Uterus (tissue), 2 donors: Measurements from ENCODE around the gene GGPS1.

Source experiments
- CTCF ChIP-seq, 4 experiments: fragments of 200-600 bp in 2 of 4; fragments of 450-650 bp in 2 of 4; sonication (generic) in 2 of 4; IDR thresholded peaks; one replicate each; pipeline ENCODE4 v1.5.1; 2016 to 2019; ENCODE audit warnings: antibody characterized with exemption in 4 of 4, mild to moderate bottlenecking in 2 of 4, moderate library complexity in 1 of 4
- POLR2A ChIP-seq, 2 donors: fragments of 450-650 bp; IDR thresholded peaks; one replicate each; pipeline ENCODE4 v1.6.1; 2016; ENCODE audit warnings: antibody characterized with exemption in 2 of 2, mild to moderate bottlenecking in 1 of 2, moderate library complexity in 1 of 2

GRCh38 chr1:235315735-235316134 lies 12.6 kb upstream of the GGPS1 start:
- no peak for TF ChIP-seq CTCF (IDR thresholded peaks at IDR 0.05)
- no peak for TF ChIP-seq POLR2A (IDR thresholded peaks at IDR 0.05)
